ENCODE data around the gene CRELD2. TPM values are rescaled to one million over a fixed set of nuclear protein-coding genes. Genes with fewer than 3 reads are reported as not detected.

The CRELD2 gene
- total RNA-seq, 1 donor from 2014 or later, result 67.8 TPM

Other genes starting within 250 kb of the CRELD2 start
- gene BRD1, start 90.8 kb upstream of the CRELD2 start, total RNA-seq, result 22.8 and 30.9 TPM in 2 replicates
- 19.0 and 25.9 TPM in 2 replicates for gene ZBED4, start 64.8 kb upstream of the CRELD2 start, total RNA-seq
- gene ALG12, start 196 bp upstream of the CRELD2 start, total RNA-seq, result 10.3 and 14.5 TPM in 2 replicates
- gene PIM3, start 42.1 kb downstream of the CRELD2 start, total RNA-seq, result 116 and 197 TPM in 2 replicates
- not detected in 2 replicates for gene IL17REL, start 94.1 kb downstream of the CRELD2 start, total RNA-seq
- not detected in 2 replicates for gene TTLL8, start 139.7 kb downstream of the CRELD2 start, total RNA-seq
- gene MLC1, start 166.8 kb downstream of the CRELD2 start, total RNA-seq, result not detected in 2 replicates
- gene MOV10L1, start 171.4 kb downstream of the CRELD2 start, total RNA-seq, result 2.1 and 11.7 TPM in 2 replicates

Measured in glomerular endothelial cell (primary cell).